NAMALWA (cell line): Measurements from ENCODE around the gene PARD3B.
A peak's percentile ranks its signal among the peaks of the same experiment; 100 is the strongest.

ENCODE experiments used
- DNase-seq: peaks from one replicate; pipeline ENCODE4 v3.0.0-alpha.2; 2015; ENCODE audit warnings: low spot score

The PARD3B gene

GRCh38 chr2:205352593-205352992 lies 807.3 kb downstream of the PARD3B start:
- no peak for DNase-seq

GRCh38 chr2:205357732-205358131 lies 812.5 kb downstream of the PARD3B start:
- no peak for DNase-seq

- no peak for DNase-seq
These were observed 813.1 kb downstream of the PARD3B start for GRCh38 chr2:205358351-205358815.

DNA sequence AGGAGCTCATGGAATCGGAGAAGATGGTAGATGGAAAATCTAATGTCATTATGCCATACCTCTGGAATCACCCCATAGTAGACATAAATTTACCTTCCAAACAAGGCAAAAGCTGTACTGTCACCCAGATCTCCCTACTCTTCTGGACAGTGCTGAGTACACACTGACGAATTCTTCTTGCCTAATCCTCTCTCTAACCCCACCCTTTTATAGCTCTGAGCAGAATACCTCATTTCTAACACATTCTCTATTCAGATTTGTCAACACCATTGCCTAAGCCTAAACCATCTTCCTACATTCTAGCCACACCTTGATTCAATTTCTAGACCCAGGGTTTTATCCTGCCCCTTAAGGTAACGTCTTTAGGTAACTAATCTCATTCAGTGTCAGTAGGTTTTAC lies 816.0 kb downstream of the PARD3B start:
- no peak for DNase-seq

GRCh38 chr2:205361970-205362369 lies 816.7 kb downstream of the PARD3B start:
- DNase-seq = no peak

DNA sequence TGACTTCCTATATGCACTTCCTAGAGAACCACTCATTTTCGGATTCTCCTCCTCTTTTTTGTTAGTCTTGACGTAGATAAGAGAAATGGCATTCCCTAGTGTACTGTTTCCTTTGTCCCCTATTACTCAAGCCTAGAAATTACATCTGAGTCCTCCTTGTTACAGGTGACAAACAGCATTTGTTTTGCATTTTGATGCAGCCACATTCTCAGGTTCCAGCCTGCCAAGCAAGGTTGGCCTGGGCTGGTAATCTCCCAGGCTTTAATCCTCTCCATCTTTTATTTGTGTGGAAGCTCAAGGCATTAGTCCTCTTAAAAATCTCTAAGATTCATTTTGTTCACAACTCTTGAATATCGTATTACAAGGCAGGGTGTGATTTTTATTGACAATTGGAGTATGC lies 819.0 kb downstream of the PARD3B start:
- no peak for DNase-seq

DNA sequence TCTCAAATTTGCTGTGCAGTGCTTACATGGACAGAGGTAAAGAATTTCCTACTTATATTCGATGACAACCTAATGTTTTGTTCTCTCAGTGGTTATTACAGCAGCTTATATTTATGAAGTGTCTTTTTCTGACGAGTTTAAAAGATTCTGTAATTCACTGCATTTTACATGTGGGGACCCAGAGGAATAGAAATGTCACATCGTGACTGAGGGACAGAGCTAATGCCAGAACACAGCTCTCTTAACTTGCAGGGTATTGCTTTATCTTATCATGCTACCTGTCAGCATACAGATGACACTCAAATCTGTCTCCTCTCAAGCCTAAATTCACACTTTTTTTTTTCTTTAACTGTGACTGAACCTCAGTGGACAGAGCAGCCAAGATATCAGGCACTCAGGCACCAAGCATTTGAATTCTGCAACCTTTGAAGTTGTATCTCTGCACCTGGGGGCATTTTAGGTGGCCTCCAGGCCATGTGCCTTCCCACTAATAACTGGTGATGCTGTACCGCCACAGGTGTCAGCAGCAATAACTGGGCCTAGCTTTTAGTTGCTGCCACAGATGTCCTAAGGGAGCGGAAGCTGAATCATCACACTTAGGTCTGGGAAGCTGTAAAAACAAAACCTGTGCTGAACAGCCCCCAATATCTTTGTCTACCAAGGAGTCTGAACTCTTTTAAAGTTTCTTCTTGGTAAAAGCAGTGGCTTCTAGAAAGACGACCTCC lies 821.2 kb downstream of the PARD3B start:
- DNase-seq = no peak

- no peak for DNase-seq
These were observed 822.2 kb downstream of the PARD3B start for GRCh38 chr2:205367331-205367935.

DNA sequence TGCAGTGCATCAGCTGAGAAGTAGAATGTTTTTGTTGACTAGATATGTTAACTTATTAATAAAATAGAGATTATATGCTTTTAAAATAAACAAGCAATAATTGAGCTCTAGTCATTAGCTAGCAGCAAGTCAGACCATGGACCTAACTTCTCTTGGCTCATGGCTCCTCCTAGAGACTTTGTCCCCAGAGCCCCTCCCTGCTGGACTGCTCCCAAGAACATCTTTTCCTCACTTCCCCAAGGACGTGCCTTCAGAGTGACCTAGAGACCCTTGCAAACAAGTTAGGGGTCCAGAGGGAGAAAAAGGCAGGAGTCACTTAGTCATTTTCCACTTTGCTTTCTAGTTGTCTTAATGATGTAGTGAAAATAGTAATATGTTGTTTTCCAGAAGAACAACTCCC lies 824.5 kb downstream of the PARD3B start:
- no peak for DNase-seq

GRCh38 chr2:205370726-205371125 lies 825.5 kb downstream of the PARD3B start:
- no peak for DNase-seq

GRCh38 chr2:205372141-205372540 lies 826.9 kb downstream of the PARD3B start:
- peak; percentile 6 for DNase-seq

DNA sequence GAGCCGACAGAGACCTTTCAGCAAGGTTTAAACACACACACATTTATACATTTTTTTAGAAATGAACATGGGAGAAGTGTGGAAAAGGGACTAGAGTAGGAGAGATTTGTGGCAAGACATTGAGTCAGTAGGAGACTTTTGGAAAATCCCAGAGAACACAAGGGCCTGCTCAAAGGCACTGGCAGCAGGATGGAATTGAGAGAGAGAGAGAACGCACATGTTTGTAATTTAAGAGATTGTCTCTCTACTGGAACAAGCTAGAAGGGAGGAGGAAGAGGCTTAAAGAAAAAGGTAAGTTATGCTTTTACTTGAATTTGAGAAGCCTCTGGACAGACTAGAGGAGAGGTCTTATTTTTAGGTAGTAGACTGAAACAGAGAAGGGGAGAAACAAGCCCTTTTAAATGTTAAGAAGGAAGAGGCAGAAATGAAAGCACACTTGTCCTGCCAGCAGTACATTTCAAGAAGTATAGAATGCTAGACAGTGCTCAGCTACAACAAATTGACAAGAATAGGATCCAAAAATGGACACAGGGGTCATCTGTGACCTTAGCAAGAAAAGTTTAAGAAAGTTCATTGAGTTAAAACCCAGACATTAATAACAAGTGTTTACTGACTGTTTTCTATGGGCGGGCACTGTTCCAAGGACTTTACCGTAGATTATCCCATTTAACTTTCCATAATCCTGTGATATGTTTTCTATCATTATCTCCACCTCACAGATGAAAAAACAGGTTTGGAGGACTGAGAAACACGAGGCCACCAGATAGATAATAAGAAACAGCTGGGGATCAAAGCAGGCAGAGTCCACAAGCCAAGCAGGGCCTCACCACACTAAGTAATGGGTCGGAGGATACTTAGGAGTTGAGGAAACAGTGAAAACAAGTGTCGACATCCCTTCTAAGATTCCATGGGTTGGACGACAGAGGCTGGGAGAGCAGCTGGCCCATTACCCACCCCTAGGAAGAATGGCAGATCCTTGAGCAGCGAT lies 830.5 kb downstream of the PARD3B start:
- no peak for DNase-seq

- DNase-seq = no peak
These were observed 832.0 kb downstream of the PARD3B start for GRCh38 chr2:205377324-205377723.

GRCh38 chr2:205383601-205384000 lies 838.3 kb downstream of the PARD3B start:
- no peak for DNase-seq

GRCh38 chr2:205386109-205386508 lies 840.8 kb downstream of the PARD3B start:
- no peak for DNase-seq

GRCh38 chr2:205387350-205388055 lies 842.2 kb downstream of the PARD3B start:
- no peak for DNase-seq

GRCh38 chr2:205390866-205391265 lies 845.6 kb downstream of the PARD3B start:
- DNase-seq = no peak

- no peak for DNase-seq
These were observed 856.2 kb downstream of the PARD3B start for GRCh38 chr2:205401511-205401910.

DNA sequence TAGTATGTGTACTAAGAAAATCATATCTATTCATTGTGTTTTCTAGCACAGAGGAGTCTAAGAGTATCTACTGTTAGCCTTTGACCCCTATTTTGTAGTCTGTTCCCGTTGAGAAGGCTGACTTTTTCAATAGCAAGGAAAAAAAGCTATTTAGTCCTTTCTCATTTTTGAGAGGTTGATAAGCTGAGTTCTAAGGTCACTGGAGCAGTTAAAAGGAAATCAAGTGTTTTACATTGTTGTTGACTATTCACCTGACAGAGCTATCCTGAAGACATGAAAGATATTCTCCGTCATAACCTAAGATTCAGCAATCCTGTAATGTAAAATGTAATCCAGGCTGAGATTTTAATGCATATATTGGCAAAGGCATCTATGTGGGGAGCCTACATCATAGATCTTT lies 856.7 kb downstream of the PARD3B start:
- DNase-seq = no peak

- DNase-seq = no peak
These were observed 858.1 kb downstream of the PARD3B start for GRCh38 chr2:205403244-205403825.

GRCh38 chr2:205405194-205405593 lies 859.9 kb downstream of the PARD3B start:
- no peak for DNase-seq

GRCh38 chr2:205405752-205406151 lies 860.5 kb downstream of the PARD3B start:
- DNase-seq = no peak
